ENCODE results near the gene B4GALNT1. TPM values are rescaled to one million over a fixed set of nuclear protein-coding genes. Genes with fewer than 3 reads are reported as not detected.
"Not testable (repeated sequence)": the region's sequence is repeated elsewhere in the genome, so short reads cannot be mapped to it uniquely, and the experiment has no call there.

The B4GALNT1 gene
- total RNA-seq, 1 donor from 2014 or later = 45.2 TPM

DNA sequence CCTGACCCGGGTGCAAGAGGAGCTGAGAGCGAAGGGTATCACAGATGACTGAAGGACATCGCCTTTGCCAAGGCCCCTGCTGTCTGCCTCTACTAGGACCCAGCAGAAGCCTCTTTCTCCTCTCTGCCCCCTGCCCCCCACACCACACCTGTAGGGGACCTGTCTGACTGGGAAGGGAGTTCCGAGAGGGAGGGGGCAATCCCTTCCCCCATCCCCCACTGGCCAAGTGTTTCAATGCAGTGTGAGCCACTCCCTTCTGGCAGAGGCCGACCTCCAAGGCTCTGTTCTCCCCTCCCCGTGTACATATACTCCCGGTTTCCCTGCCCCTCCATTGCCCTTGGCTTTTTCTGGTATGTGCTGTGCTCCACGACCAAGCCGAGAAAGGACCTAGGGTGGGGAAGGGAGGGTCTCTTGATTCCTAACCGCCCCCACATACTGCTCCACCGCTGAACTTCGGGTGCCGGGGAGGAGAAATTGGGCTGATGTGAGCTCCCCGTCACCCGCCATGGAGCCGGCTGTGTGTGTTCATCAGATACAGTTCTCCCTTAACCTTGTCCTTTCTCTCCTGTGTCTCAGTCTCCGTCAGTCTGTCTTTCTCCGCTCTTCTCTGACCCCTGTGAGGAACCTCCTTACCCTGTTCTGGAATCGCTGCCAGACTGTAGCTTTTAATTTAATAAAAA, 23.8 kb downstream of the B4GALNT1 start:
- DNase-seq = no peak

DNA sequence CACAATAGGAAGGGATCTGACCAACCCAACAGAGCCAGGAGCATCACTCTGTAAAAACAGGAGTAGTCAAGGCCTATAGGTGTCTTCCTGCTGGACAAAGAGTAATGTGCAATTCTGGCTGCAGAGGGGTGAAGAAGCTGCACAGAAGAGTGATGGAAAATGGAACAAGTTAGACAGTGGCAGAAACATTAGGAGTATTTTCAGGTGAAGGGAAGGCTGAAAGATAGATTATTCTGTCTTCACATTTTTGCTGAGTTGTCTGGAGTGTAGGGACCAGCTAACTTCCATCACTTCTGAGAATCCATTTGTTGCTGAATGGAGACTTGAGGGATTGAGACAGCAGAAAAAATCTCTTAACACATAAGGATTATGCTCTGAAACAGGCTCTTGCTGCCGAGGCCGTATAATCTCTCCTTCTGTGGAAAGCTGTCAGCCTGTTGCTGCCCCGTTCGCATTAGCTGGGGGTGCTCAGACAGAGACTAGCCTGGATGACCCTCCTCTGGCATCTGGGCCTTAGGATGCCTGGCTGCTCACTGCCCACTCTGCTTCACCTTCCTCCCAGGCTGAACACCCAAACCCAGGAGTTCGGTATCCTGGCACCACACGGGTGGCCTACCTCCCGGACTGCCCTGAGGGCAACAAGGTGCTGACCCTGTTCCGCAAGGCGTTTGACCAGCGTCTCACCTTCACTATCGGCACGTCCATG, 24.9 kb downstream of the B4GALNT1 start:
- no peak for DNase-seq

DNA sequence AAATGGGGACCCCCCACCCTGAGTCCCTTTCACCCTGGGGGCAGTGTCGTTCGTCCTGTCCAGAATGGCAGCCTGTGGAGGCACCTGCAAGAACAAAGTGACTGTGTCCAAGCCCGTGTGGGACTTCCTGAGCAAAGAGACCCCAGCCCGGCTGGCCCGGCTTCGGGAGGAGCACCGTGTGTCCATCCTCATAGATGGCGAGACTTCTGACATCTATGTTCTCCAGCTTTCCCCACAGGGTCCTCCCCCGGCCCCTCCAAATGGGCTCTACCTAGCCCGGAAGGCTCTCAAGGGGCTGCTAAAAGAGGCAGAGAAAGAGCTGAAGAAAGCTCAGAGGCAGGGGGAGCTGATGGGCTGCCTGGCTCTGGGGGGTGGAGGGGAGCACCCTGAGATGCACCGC, 26.2 kb downstream of the B4GALNT1 start:
- DNase-seq = no peak

DNA sequence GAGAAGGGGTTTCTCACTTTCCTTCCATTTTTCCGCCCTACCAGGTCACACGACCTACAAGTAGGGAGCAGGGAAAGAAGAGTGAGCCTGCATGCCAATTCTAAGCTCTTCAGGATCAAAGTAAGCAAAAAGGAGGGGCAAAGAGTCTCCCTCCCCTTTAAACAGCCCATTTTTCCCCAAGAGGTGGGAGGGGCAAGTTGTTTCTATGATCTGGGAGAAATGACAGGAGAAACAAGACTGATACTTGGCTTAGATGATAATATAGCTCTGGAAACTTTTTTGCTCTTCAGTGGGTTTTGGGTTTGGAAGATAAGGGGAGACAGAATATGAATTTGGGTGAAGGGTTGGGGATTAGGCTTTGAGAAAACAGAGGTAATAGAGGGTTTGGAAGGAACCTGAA, 26.6 kb downstream of the B4GALNT1 start:
- DNase-seq = no peak

DNA sequence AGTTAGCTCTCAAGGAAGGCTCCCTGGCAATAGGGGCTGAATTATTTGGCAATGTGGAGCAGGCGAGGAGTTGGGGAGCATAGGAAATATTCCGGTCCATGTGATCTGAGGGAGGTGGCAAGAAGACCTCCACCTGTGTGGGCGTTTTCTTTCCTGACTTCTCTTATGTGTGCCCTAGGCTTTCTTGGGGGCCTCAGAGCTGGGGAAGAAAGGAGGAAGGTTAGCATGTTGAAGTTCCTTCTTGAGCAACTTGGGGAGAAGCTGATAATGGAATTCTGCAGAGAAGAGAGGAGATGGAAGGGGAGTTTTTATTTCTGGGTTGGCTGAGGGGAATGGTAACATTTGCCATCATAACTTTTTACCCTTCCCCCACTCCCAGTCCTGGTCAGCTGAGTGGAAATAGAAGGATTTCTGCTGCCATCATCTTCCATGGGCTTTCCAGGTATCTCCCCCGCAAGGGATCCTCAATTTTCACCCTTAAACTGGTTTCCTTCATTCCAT, 27.1 kb downstream of the B4GALNT1 start:
- no peak for DNase-seq

DNA sequence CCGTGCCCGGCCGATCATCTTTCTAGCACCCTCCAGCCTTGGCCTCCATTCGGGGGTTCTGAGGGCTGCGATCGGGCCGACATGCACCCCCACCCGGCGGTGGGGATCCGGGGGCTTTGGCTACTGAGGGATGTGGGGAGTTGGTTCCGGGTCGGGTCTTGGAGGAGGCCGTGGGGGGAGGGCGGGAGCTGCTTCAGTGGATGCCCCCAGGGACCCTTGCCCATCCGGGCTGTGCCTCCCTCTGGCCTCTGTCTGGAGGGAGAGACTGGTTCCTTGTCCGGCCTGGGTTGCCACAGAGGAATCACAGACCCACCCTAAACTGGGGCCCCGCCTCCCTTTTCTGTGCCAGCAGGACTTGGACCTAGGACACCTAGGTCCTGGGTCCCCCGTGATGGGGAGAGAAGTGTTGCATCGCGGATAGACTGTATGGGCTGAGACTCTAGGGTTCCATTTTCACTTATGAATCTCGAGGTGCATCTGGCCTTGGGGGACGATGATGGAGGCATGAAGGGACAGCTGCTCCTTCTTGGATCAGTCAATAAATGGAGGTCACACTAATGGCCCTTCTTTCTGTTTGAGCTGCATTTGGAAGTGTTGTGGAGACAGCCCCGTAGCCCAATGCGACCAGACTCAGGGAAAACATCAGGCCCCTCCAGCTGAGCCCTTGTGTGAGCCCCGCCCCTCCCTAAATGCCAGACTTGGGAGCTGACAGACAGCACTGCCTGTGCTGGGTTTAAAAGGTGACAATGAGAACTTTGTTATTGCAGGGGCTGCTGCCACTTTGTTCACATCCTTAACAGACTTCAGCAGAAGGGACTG, 27.8 kb downstream of the B4GALNT1 start:
- DNase-seq = no peak

DNA sequence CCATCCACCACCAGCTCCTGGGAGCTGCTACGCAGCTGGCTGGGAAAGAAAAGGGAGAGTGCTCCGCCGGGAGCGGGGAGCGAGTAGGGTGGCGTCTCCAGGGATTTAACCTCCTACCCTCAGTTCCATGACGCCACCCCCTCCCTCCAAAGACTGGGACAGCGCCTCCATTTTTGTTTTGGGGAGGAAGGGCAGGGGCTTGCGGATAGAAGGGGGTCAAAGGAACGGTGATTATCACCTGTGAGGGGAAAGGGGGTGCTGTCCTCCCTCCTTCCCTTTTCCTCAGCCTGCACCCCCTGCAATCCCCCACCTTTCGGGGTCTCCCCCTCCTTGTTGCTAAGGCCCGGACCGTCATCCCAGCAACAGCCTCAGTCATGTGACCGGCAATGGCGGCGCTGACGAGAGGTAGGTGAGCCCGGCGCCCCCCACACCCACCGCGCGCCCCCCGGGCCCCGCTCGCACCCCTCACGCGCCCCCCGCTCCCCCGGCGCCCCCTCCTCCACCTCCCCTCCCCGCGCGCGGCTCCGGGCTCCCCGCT, 28.5 kb downstream of the B4GALNT1 start, which contains the start of gene DTX3:
Gene DTX3 (plus strand): TSS at position 371 of the 538 bp plus-strand sequence. CDS start 1,694 bp downstream, outside the sequence.
- DNase-seq = peak; percentile 66

DNA sequence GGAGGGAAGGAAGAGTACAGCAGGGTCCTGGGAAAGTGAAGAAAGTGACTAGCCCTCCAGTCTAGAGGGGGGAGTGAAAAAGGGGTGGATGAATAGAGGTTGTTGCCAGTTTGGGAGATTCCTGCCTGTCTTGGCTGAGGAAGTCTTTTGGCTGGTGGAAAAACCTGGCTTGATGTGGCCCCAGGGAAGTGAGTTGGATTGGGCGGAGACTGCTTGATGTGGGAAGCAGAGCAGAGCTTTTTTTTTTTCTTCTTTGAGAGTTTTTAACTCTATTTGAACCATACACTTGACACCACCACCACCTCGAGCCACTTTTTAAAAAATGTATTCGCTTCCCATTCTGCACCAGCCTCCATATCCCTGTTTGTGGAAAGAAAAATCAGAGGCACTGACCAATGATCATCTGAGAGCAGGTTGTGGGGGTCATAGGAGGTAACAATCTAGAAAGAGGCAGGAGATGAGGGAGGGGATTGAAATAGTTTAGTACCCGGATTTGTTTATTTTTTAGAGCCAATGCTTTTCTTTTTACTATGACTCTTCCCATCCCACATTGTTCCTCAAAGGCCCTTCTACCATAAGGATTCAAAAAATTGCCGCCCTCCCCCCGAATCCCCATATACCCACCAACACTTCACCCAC, 29.1 kb downstream of the B4GALNT1 start:
- DNase-seq = peak; percentile 44

DNA sequence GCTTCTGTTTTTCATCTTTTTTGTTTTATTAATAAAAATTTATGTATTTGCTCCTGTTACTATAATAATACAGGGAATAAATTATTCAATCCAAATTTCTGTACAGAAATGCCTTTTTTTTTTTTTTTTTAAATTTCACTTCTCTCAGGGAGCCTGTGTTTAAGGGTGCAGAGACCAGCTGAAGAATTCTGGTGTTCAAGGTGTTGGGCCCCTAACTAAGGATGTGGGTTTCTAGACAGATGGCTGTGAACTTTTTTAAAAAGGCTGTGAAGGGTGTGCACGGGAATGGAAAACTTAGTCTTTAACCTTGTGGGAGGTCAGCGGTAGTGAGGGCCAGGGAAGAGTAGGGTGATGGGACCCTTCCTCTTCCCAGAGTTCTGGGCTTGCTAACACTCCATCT, 29.7 kb downstream of the B4GALNT1 start:
- DNase-seq = no peak

DNA sequence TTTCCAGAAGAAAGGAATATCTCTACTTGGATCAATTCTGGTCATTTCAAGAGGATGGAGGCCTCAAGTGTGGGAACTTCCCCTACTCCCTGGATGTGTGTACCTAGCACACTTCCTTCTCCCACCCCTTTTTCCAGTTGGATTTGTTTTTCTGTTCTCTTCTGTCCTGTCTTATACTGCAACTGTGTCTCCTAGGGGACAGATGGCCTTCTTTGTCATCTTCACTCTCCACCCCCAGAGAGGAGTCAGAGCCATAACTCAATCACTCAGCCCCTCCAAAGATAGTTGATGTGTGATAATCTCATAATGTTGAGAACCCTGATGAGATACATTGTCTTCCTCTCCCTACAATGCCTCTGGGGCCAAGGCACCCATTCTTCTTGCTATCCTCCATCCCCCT, 30.5 kb downstream of the B4GALNT1 start:
- DNase-seq = no peak

DNA sequence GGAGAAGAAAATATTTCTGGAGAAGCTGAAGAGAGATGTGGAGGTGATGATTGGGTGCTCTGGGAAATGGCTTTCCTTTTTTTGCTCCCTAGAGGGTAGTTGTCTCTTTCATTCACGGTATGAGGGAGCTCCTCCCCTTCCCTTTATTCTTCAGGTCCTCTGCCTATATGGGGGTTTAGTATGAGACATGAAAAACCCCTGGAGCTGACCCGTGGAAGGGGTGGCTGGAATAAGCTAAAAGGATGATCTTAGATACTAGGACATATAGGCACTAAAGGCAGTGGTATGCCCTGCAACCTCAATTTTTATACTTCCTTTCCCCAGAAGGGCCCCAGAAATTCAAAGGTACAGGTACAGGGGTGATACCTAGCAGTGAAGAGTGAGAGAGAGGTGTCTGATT, 32.6 kb downstream of the B4GALNT1 start:
- DNase-seq = no peak

DNA sequence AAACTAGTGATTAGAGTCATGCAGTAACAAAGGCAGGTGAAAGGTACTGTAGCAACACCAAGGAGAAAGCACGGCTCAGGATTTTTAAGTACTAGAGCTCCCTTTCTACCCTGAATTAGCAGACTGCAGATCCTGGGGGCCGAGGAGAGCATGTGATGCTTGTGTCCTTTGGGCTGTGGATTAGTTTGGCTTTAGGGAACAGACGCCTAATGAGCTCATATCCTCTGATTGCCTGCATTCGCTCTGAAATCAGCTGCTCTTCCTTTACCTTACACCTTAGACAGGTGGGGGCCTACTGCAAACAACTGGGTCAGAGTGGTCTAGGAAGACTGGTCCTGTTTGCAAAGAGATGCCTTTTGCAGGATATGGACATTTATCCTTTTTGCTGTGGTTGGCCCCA, 39.8 kb downstream of the B4GALNT1 start:
- no peak for DNase-seq

DNA sequence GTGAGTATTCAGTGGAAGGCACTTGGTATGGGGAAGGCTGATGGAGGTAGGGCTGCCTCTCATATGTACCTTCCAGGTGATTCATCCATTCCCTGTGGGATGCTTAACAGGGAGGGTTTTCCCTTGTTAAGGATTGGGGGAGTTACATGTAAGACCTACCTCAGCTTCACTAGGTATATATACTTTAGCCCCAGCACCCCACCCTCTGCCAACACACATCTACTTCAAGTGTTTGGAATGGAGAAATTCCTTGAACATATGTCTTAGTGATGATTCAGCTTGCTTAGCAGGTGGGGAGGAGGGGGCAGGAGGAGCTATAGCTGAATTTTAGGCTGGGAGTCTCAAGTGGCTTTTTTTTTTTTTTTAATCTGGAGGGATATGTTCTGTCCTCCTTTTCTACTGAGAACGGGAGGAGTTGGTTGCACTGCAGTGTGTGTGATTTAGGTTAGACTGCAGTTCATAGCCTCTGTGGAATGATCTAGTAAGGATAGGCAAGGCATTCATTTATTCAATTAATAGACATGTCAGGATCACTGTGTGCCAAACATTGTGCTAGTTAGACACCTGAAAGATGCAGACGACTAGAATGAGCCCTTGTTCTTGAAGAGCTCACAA, 40.3 kb downstream of the B4GALNT1 start:
- peak; percentile 21 for DNase-seq

DNA sequence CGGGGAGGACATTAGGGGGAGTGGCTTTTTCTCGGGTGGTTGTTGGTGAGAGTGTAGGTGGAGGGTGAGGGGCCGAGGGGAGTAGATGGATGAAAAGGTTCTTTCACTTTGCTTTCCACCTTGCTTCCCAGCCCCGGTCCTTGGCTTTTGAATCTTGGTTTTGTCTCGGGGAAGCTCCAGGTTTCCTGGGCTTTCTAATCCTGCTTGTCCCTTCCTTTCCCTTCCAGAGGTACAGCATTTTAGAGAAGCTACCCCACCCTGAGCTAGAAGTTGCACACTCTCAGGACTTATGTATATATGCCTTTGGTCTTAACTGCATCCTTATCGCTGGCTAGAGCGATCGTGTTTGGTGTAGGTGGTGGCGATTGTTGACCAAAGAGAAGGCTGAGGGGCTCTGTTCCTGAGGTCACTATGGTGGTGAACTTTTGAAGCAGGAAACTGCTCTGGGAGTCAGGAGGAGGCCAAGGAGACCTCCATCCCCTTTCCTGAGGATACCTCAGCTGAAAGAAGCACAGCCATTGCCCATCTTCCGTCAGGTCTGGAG, 41.1 kb downstream of the B4GALNT1 start:
- DNase-seq = no peak

DNA sequence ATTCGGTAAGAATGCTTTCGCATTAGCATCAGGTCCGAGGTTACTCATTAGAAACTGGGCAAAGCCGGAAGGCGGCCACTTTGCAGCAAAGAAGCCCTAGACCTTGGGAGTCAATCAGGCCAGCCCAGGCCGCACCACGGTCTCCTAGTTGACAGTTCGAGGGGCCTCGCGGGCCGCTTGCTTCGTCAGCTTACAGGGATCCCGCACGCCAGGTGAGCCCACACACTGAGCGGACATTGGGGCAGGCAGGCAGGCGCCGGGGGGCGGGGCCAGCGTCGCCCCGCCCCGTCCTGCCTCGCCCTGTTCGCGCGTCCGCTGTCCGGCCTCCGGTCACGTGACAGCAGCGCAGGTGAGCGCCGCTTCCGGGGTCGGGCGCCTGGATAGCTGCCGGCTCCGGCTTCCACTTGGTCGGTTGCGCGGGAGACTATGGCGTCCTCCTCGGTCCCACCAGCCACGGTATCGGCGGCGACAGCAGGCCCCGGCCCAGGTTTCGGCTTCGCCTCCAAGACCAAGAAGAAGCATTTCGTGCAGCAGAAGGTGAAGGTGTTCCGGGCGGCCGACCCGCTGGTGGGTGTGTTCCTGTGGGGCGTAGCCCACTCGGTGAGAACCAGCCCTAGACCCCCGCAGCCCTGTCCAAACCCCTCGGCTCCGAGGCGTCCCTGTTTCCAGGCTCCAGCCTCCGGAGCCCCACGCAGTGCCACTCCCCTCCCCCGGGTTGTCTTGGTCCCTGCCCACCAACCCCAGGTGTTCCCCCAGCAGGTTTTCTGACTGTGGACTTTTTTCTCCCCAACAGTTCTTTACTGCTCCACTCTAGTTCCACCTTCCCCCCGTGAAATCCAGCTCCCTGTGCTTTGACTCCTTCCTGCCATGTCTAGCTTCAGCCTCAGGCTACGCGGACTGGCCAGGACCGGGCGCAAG, 41.9 kb downstream of the B4GALNT1 start, which contains the start of gene PIP4K2C:
Gene PIP4K2C (plus strand): TSS at position 329 of the 918 bp plus-strand sequence. CDS start 98 bp downstream, at position 427.
- peak; percentile 73 for DNase-seq

DNA sequence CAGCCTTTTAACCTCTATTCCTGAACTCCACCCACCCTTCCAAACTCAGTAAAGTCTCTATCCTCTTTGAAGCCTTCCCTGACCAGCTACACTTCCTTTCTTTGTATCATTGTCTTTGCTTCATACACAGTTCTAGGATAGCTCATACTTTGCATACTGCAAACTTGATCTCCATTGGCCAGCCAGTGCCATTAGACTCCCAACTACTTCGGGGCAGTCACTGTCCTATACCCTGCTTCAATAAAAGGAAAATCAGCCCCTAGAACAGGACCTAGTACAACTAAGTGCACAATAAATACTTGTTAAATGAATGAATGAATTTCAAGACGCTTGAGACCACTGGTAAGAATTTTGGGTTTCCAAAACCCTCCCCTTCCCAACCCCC, 42.5 kb downstream of the B4GALNT1 start:
- DNase-seq = no peak

DNA sequence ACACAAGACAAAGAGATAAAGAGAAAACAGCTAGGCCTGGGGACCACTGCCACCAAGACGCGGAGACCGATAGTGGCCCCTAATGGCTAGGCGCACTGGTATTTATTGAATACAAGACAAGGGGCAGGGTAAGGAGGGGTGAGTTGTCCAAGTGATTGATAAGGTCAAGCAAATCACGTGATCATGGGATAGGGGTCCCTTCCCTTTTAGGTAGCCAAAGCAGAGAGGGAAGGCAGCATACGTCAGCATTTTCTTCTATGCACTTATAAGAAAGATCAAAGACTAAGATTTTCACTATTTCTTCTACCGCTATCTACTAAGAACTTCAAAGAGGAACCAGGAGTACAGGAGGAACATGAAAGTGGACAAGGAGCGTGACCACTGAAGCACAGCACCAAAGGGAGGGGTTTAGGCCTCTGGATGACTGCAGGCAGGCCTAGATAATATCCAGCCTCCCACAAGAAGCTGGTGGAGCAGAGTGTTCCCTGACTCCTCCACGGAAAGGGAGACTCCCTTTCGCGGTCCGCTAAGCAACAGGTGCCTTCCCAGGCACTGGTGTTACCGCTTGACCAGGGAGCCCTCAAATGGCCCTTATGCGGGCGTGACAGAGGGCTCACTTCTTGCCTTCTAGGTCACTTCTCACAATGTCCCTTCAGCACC, 43.9 kb downstream of the B4GALNT1 start:
- not testable (repeated sequence) for DNase-seq

DNA sequence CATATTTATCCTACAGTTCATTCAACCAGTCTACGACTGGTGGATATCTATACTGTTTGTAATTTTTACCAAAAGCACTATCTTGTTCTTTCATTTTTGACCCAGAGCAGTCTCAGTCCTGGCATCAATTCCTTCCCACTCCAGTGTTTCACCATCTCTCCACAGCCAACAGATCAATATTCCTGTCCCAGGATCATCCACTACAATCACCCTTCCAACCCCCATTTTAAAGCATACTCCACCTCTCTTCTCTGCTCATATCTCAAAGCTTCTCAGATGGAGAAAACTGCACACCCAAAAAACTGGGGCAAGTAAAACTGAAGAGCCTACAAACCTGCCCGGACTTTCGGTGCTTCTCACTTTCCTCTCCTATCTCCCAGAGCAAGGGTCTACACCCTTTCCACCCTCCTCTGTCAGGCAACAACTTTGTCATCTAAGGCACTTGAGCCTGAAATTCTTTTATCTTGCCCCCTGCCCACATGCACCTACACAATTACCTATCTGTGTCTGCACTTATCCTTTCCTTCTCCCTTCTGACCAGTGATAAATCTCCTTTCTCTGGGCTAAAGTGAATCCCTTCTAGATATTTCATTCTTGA, 46.1 kb downstream of the B4GALNT1 start:
- no peak for DNase-seq

DNA sequence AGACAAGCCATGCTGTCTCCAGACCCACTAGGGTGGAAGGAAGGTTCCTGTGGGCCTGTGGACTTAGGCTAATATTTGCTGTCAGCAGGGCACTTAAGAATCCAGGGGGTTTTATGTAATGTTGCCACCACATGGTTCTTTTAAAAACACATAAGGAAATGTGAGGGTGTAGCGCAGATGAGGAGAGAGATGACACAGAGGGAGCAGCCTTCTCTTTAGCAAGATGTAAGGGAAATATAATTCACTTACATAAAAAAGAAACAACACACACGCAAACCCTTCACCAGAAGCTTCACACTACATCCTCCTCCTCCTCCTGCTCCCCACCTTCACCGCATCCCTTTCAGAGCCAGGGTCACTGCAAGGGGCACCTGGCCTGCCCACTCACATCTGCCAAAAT, 46.9 kb downstream of the B4GALNT1 start:
- DNase-seq = no peak

All from occipital lobe (tissue), 2 donors.